Nasal cavity respiratory epithelium epithelial cell of viscerocranial mucosa (primary cell): Measurements from ENCODE around the gene CAPN5. TPM values are rescaled to one million over a fixed set of nuclear protein-coding genes. Genes with fewer than 3 reads are reported as not detected.

Experiments used
- total RNA-seq: library from RNA; depleted of rRNA; stranded (reverse); fragments of >200 nt; gene quantifications from 2 replicates; pipeline ENCODE4 v1.2.3, GENCODE V29; 2014

The CAPN5 gene
- total RNA-seq = 2.1 and 3.3 TPM in 2 replicates

DNA sequence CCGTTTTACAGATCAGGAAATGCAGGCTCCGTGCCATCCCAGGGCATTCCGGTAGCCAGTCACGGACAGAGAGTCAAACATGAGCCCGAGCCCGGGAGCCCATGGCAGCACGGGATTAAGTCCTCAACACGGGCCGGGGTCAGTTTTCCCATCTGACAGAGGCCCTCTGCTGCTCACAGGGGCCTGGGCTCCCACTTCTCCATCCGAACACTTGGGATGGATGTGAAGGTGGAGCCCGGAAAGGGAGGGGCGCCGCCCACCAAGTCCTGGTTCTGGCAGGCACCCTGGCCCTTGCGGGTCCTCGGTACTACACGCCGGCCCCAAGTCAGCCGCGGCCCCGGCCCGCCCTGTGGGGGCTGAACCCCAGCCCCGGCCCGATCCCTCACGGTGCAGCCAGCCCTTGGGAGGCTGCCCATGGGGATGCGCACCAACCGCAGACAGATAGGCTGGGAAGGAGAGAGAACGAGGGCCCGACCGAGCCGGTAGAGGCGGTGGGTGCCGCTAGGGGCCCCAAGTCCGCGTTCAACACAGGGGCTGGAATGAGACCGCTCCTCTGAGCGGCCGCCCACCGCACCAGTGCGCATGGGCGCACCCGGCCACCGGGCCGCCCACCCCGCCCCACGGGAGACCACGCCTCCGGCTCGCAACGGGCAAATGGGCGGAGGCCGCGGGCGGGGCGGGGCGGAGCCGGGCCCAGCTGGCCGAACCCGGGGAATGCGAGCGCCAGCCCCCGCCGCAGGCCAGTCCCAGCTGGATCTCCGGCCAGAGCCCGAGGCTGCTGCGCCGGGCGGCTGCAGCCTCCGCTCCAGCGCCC lies at the start of gene CAPN5:
Gene CAPN5, plus strand, starts transcription at position 743 of the 814 bp plus-strand sequence. CDS start 17,916 bp downstream, outside the sequence.

DNA sequence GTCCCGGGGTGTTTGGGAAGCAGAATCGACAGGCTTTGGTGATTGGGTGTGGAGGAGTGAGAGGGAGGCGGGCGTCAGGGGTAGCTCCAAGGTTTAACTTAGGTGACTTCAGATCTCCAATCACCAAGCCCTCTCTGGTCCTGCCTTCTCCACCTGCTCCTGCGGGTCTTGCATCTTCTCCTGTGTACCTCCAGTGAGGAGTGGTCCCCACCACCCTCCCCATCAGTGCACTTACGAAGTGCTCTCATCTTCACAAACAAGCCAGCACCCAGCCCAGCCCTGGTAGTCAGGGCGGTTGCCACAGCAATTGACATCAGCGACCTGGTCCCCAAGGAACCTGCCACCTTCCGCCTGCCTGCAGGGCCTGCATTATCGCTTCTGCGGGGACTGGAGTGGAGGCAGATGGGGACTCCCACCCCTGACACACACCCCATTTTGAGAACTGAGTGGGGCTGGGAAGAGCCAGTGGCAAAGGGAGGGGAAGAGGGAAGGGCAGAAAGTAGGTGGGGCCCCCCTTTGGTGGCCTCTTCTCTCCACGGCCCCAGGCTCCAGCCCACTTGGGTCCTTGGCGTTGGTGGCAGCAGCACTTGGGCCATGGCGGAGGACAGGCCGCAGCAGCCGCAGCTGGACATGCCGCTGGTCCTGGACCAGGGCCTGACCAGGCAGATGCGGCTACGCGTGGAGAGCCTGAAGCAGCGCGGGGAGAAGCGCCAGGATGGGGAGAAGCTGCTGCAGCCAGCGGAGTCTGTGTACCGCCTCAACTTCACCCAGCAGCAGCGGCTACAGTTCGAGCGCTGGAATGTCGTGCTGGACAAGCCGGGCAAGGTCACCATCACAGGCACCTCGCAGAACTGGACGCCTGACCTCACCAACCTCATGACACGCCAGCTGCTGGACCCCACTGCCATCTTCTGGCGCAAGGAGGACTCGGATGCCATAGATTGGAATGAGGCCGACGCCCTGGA lies 35.8 kb downstream of the CAPN5 start, which contains the start of gene OMP:
Gene OMP, plus strand, starts transcription at position 595 of the 965 bp plus-strand sequence. Its CDS starts 0 bp downstream, at position 595.

DNA sequence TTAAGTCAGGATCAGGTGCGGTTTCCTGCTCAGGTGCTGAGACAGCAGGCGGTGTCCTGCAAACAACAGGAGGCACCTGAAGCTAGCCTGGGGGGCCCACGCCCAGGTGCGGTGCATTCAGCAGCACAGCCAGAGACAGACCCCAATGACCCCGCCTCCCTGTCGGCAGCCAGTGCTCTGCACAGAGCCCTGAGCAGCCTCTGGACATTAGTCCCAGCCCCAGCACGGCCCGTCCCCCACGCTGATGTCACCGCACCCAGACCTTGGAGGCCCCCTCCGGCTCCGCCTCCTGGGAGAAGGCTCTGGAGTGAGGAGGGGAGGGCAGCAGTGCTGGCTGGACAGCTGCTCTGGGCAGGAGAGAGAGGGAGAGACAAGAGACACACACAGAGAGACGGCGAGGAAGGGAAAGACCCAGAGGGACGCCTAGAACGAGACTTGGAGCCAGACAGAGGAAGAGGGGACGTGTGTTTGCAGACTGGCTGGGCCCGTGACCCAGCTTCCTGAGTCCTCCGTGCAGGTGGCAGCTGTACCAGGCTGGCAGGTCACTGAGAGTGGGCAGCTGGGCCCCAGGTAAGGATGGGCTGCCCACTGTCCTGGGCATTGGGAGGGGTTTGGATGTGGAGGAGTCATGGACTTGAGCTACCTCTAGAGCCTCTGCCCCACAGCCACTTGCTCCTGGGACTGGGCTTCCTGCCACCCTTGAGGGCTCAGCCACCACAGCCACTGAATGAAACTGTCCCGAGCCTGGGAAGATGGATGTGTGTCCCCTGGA lies 61.3 kb downstream of the CAPN5 start, which contains the start of gene MYO7A:
Gene MYO7A, plus strand, starts transcription at position 327 of the 772 bp plus-strand sequence. CDS start 2,389 bp downstream, outside the sequence.

Other genes with a start within 250 kb of the CAPN5 start
- 12.3 and 14.7 TPM in 2 replicates for gene ACER3, start 206.1 kb upstream of the CAPN5 start, total RNA-seq
- gene B3GNT6, start 32.6 kb upstream of the CAPN5 start, total RNA-seq = 0.07 TPM in 1 of 2 replicates, not detected in the other
- not detected in 2 replicates for gene OMP, start 35.9 kb downstream of the CAPN5 start, total RNA-seq
- gene MYO7A, start 61.3 kb downstream of the CAPN5 start, total RNA-seq = 0.07 and 0.34 TPM in 2 replicates
- gene GDPD4, start 234.7 kb downstream of the CAPN5 start, total RNA-seq = not detected in 2 replicates